Measurements from ENCODE around the gene COPZ2.

DNA sequence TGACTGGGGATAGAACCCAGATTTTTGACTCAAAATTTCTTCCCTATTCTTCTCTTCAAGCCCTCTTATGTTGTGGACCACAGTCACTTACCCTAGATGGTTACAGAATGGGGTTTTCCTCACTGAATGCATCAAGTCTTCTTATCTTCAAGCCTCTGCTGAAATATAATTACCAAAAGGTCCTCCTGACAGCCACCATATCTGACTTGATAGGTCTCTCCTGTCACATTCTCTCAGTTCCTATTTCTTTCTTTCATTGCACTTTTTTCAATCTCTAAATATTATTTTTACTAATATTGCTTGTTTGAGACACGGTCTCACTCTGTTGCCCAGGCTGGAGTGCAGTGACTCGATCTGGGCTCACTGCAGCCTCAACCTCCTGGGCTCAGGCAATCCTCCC is 1.1 kb upstream of the COPZ2 start:
- TF ChIP-seq, protein P1, sequence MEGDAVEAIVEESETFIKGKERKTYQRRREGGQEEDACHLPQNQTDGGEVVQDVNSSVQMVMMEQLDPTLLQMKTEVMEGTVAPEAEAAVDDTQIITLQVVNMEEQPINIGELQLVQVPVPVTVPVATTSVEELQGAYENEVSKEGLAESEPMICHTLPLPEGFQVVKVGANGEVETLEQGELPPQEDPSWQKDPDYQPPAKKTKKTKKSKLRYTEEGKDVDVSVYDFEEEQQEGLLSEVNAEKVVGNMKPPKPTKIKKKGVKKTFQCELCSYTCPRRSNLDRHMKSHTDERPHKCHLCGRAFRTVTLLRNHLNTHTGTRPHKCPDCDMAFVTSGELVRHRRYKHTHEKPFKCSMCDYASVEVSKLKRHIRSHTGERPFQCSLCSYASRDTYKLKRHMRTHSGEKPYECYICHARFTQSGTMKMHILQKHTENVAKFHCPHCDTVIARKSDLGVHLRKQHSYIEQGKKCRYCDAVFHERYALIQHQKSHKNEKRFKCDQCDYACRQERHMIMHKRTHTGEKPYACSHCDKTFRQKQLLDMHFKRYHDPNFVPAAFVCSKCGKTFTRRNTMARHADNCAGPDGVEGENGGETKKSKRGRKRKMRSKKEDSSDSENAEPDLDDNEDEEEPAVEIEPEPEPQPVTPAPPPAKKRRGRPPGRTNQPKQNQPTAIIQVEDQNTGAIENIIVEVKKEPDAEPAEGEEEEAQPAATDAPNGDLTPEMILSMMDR (IDR thresholded peaks at IDR 0.05) = no peak
- no peak for TF ChIP-seq EZH2 (IDR thresholded peaks at IDR 0.05)
- TF ChIP-seq EZH2phosphoT487 (IDR thresholded peaks at IDR 0.05) = no peak
